ENCODE results near the gene ASPA. TPM values are rescaled to one million over a fixed set of nuclear protein-coding genes. Genes with fewer than 3 reads are reported as not detected.
A peak's percentile ranks its signal among the peaks of the same experiment; 100 is the strongest.

ASPA gene
- polyA plus RNA-seq, 1 experiment = not detected

- ChIA-PET CTCF (interaction anchor here (0.8 kb wide), 1 partner anchor 103 kb away, joined by 3 read pairs; the partner anchor contains the start of genes CTNS and SHPK), POLR2A (no interaction called here)
- H3K36me3 ChIP-seq (ENCODE audit: control insufficient read depth, insufficient read depth, low read length) = no peaks in the 10 kb centered on the region
- no peak overlapping the region for H3K4me3 ChIP-seq (ENCODE audit: low read depth, low read length)
- TF ChIP-seq CTCF (IDR thresholded peaks at IDR 0.05; ENCODE audit: insufficient read depth, low read depth, low read length) = no peak
- no peak for DNase-seq (ENCODE audit: low read depth)
- no peaks in the 10 kb centered on the region for H3K27me3 ChIP-seq (ENCODE audit: control insufficient read depth, insufficient read depth, low read length)
These were observed 57.0 kb downstream of the ASPA start for GRCh38 chr17:3532859-3533142.

- CTCF ChIA-PET = no interaction called here
These were observed 58.0 kb downstream of the ASPA start for GRCh38 chr17:3533752-3534151.

GRCh38 chr17:3534881-3535252 lies 59.1 kb downstream of the ASPA start:
- Histone ChIP-seq H3K4me3 (ENCODE audit: low read depth, low read length) (no peak overlapping the region), H3K27me3 (ENCODE audit: control insufficient read depth, insufficient read depth, low read length) (no peaks in the 10 kb centered on the region), H3K36me3 (ENCODE audit: control insufficient read depth, insufficient read depth, low read length) (no peaks in the 10 kb centered on the region)
- no peak for TF ChIP-seq CTCF (IDR thresholded peaks at IDR 0.05; ENCODE audit: insufficient read depth, low read depth, low read length)
- ChIA-PET POLR2A (interaction anchor here (0.6 kb wide), 1 partner anchor 486 kb away, joined by 4 read pairs; no protein-coding TSS in a partner anchor), CTCF (interaction anchor here (3.3 kb wide), 1 partner anchor 113 kb away, joined by 23 read pairs; no protein-coding TSS in a partner anchor)
- DNase-seq (ENCODE audit: low read depth) = no peak

More at GRCh38 chr17:3533752-3534151, 58.0 kb downstream of the ASPA start:
- no peak for TF ChIP-seq CTCF (IDR thresholded peaks at IDR 0.05; ENCODE audit: insufficient read depth, low read depth, low read length)
- Histone ChIP-seq H3K36me3 (ENCODE audit: control insufficient read depth, insufficient read depth, low read length) (no peaks in the 10 kb centered on the region), H3K4me3 (ENCODE audit: low read depth, low read length) (no peak overlapping the region), H3K27me3 (ENCODE audit: control insufficient read depth, insufficient read depth, low read length) (no peaks in the 10 kb centered on the region)
- POLR2A ChIA-PET = no interaction called here
- no peak for DNase-seq (ENCODE audit: low read depth)

- DNase-seq (ENCODE audit: low read depth) = no peak
- ChIA-PET CTCF (interaction anchor here (0.8 to 3.3 kb wide), 6 partner anchors 10 to 160 kb away, joined by 3 to 23 read pairs (median 4); no protein-coding TSS in a partner anchor), POLR2A (no interaction called here)
- no peaks in the 10 kb centered on the region for H3K36me3 ChIP-seq (ENCODE audit: control insufficient read depth, insufficient read depth, low read length)
- no peaks in the 10 kb centered on the region for H3K27me3 ChIP-seq (ENCODE audit: control insufficient read depth, insufficient read depth, low read length)
- peak; percentile 72 for TF ChIP-seq CTCF (IDR thresholded peaks at IDR 0.05; ENCODE audit: insufficient read depth, low read depth, low read length)
- peak overlapping the region; percentile 32 for H3K4me3 ChIP-seq (ENCODE audit: low read depth, low read length)
These were observed 59.6 kb downstream of the ASPA start for GRCh38 chr17:3535253-3535995.

- Histone ChIP-seq H3K4me3 (ENCODE audit: low read depth, low read length) (no peak overlapping the region), H3K27me3 (ENCODE audit: control insufficient read depth, insufficient read depth, low read length) (no peaks in the 10 kb centered on the region), H3K36me3 (ENCODE audit: control insufficient read depth, insufficient read depth, low read length) (no peaks in the 10 kb centered on the region)
- ChIA-PET POLR2A (no interaction called here), CTCF (interaction anchor here (0.6 to 3.3 kb wide), 4 partner anchors 15 to 158 kb away, joined by 3 to 23 read pairs (median 4); no protein-coding TSS in a partner anchor)
- no peak for DNase-seq (ENCODE audit: low read depth)
- no peak for TF ChIP-seq CTCF (IDR thresholded peaks at IDR 0.05; ENCODE audit: insufficient read depth, low read depth, low read length)
These were observed 60.9 kb downstream of the ASPA start for GRCh38 chr17:3536716-3537115.

All from BJ (cell line).